ENCODE data around the gene SCG3.
A peak's percentile ranks its signal among the peaks of the same experiment; 100 is the strongest.

DNA sequence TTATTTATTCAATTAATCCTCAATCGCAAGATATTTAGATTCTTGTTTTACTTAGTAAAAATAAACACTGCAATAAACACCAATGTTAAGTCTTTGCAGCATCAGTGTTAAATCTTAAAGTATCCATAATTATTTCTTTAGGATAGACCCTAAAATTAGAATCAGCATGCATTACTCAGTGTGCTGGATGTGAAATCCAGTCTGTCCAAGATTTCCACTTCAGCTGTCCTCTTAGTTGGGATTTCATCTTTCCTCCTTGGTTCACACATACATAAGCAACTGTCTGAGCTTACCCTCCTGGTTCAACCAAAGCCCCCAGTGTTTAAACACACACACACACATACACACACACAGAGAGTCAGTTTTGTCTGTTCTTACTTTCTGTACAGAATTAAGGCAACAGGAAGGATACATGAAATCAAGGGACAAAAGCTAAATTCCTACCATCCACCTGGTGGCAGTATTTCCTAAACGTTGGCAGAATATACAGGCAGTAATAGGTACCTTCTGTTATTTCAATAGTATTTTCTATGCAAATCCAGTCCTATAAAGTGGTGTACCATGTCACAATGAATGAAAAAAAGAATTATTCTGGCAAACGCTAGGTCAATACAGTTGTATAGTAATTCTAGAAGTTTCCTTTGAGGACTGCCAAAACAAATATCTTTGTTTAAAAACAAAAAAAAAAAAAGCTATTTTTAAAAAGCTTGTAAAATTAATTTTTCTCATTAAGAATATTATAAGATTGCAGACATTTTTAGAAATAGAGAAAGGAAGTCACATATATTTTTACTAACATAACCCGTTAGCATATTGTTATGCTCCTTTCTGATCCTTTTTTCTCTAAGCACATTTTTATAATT lies 31.4 kb upstream of the SCG3 start:
- TF ChIP-seq, protein P1, sequence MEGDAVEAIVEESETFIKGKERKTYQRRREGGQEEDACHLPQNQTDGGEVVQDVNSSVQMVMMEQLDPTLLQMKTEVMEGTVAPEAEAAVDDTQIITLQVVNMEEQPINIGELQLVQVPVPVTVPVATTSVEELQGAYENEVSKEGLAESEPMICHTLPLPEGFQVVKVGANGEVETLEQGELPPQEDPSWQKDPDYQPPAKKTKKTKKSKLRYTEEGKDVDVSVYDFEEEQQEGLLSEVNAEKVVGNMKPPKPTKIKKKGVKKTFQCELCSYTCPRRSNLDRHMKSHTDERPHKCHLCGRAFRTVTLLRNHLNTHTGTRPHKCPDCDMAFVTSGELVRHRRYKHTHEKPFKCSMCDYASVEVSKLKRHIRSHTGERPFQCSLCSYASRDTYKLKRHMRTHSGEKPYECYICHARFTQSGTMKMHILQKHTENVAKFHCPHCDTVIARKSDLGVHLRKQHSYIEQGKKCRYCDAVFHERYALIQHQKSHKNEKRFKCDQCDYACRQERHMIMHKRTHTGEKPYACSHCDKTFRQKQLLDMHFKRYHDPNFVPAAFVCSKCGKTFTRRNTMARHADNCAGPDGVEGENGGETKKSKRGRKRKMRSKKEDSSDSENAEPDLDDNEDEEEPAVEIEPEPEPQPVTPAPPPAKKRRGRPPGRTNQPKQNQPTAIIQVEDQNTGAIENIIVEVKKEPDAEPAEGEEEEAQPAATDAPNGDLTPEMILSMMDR (IDR thresholded peaks at IDR 0.05 in 4 of 5, conservative IDR thresholded peaks at IDR 0.05 in 1 of 5), result peak; percentile 48 to 75 (median 74)
- no peak for TF ChIP-seq POLR2A (IDR thresholded peaks at IDR 0.05)

All from gastrocnemius medialis (tissue), 4 donors.